Measurements from ENCODE around the gene SLC25A1. TPM values are rescaled to one million over a fixed set of nuclear protein-coding genes. Genes with fewer than 3 reads are reported as not detected.

SLC25A1 gene
- total RNA-seq, 1 experiment from 2014 or later = 188 TPM

DNA sequence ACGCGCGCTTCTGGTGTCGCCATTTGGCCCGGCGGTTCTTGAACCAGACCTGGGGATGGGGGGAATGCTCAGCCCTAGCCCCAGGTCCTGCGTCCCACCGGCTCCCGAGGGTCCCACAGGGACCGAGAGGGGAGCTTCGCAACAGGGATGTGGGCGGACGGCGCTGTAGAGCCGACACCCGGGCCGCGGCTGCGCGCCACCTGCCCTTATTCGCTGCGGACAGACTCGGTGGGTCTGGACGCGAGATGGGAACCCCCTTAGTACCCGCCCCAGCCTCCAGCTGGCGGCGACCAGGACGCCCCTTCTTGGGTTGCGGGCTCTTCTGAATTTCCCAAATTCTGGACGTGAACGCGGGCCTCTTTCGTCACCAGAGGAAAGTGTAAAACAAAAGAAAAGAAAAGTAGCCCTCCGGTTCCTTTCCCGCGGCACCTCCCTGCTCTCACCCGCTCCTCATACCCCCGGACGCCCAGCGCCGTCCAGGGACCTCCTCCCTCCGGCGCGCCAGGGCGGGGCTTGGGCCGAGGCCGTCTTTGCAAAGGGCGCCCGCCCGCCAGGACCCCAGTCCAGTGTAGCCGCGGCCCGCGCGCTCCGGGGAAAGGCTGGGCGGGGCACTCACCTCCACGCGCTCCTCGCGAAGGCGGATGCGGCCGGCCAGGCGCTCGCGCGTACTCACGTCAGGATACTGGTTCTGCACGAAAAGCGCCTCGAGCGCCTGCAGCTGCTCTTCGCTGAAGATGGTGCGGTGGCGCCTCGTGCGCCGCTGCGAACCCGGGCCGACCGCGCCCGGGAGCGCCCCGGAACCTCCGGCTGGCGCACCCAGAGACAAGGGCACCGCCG is 29.3 kb downstream of the SLC25A1 start:
- H3K36me3 ChIP-seq (replicated peaks; ENCODE audit: control insufficient read depth, insufficient read depth, low read length) = no peaks in the 10 kb centered on the region
- peak; percentile 91 for DNase-seq
- H3K27me3 ChIP-seq (ENCODE audit: control insufficient read depth, insufficient read depth, low read length) = peaks cover 70% of the 10 kb centered on the region
- H3K4me3 ChIP-seq (ENCODE audit: insufficient read depth, low read depth, low read length) = peak overlapping the region; percentile 43

DNA sequence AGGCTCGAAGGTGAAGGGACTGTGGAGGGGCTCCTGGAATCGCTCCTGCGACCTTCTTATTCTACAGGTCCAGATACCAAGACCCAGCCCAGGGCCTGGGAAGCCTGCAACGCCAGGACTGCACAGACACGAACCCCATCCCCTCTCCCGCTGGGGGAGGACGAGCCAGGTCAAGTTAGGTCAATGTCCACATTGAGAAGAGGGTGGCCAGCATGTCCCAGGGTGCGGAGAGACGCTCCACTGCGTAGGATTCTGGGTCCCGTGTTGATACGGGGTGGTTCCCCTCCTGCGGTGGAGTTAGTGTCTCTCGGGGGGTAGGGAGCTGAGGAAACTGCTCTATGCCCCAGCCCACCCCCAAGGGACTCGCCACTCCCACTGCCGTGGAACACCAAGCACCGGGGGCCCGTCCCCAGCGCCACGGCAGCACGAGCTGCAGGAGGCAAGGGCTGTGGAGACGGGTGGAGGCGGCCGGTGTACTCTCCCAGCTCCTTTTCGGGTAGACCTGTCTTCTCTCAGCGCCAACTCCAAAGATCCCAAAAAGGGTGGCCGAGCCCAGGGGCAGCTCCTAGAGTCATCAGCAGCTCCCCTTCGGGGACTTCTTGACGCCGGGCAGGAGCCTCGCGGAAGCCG is 30.0 kb downstream of the SLC25A1 start:
- H3K36me3 ChIP-seq (replicated peaks; ENCODE audit: control insufficient read depth, insufficient read depth, low read length) = no peaks in the 10 kb centered on the region
- peak overlapping the region; percentile 43; the same call in 1 of the 2 replicates for H3K4me3 ChIP-seq (ENCODE audit: insufficient read depth, low read depth, low read length)
- peaks cover 68% of the 10 kb centered on the region for H3K27me3 ChIP-seq (ENCODE audit: control insufficient read depth, insufficient read depth, low read length)
- no peak for DNase-seq

DNA sequence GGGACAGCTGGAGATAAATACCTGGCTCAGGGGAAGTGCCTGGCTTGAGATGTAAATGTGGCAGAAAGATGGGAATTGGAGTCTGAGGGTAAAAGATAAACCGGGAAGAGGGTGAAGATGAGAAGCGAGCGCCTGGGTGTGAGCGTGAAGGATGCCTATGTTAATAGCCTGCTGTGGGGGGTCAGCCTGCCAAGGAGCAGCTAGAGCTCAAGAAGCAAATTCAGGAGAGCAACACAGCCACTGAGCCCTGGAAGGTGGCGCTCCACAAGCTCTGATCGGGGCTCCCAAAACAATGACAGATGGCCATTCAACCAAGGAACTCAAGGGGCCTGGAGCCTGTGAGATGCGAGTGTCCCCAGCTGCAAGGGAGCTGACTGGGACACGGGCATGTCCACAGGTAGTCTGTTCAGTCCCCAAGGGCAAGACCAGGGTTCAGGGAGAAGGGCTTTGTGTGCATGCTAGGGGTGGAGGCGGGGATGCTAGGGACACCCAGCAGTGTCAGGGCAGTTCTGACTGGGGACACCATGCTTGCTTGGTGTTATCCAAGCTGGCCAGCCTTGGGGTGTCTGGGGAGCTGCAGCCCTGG is 31.2 kb downstream of the SLC25A1 start:
- no peak overlapping the region for H3K4me3 ChIP-seq (ENCODE audit: insufficient read depth, low read depth, low read length)
- peaks cover 59% of the 10 kb centered on the region for H3K27me3 ChIP-seq (ENCODE audit: control insufficient read depth, insufficient read depth, low read length)
- DNase-seq = peak; percentile 77

DNA sequence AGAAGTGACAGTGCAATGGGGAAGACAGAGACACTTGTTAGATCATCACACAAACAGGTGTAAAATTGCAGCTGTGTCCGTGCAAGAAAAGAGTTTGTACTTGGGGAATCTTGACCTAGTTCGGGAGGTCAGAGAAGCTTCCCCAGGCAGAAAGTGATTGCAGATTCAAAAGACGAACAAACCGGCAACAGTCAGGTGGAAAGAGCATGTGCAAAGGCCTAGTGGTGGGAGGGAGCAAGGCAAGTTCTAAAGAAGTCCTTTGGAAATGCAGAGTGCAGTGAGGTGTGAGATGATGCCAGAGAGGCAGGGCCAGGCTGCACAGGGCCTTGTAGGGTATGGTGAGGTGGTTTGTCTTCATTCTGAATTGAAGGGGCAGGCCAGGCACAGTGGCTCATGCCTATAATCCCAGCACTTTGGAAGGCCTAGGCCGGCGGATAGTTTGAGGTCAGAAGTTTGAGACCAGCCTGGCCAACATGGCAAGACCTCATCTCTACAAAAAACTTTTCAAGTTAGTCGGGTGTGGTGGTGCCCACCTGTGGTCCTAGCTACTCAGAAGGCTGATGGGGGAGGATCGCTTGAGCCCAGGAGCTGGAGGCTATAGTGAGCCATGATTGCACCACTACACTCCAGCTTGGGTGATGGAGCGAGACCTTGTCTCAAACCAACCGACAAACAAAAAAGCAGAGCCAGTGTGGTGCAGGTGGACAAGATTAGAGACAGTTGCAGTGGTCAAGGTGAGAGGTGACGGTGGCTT is 32.1 kb downstream of the SLC25A1 start:
- Histone ChIP-seq H3K36me3 (replicated peaks; ENCODE audit: control insufficient read depth, insufficient read depth, low read length) (peaks cover 9% of the 10 kb centered on the region), H3K4me3 (ENCODE audit: insufficient read depth, low read depth, low read length) (no peak overlapping the region), H3K27me3 (ENCODE audit: control insufficient read depth, insufficient read depth, low read length) (peaks cover 50% of the 10 kb centered on the region)
- DNase-seq = no peak

More for the DNA sequence above, 31.2 kb downstream of the SLC25A1 start:
- peaks cover 4% of the 10 kb centered on the region for H3K36me3 ChIP-seq (replicated peaks; ENCODE audit: control insufficient read depth, insufficient read depth, low read length)

DNA sequence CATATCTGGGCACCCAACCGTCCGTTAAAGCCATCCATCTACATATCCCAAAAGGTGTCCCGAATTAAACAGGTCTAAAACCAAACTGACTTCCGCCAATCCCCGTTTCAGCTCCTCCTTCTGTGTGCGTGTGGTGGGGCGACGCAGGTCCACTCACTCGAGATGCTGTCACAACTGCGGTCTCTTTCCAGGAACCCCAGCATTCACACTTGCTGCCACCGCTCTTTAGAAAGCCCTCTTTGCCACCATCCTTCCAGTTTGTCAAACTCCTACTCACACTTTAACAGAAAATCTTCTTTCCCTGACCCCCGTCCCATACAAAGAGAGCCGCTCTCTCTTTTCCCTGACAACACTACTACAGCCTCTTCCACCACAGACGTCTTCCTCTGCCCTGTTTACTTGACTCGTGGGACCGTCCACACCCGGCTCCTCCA is 34.6 kb downstream of the SLC25A1 start:
- H3K4me3 ChIP-seq (ENCODE audit: insufficient read depth, low read depth, low read length) = peak overlapping the region; percentile 91
- H3K36me3 ChIP-seq (replicated peaks; ENCODE audit: control insufficient read depth, insufficient read depth, low read length) = peaks cover 25% of the 10 kb centered on the region
- peaks cover 28% of the 10 kb centered on the region for H3K27me3 ChIP-seq (ENCODE audit: control insufficient read depth, insufficient read depth, low read length)
- no peak for DNase-seq

DNA sequence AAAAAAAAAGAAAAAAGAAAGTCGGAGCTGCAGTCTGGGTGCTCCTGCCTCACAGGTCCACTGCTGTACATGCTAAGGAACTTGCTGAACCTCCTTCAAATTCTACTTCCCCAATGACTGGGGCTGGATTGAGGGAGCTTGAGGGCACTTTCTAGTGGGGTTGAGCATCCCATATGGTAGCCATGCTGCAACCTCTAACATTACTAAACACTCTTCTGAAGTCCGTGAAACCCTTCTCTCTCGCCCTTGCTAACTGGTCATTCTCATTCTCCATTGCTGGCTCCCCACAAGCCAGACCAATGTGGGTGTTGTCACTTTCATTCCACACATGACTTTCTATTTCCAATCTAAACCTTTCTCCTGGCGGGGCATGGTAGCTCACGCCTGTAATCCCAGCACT is 35.3 kb downstream of the SLC25A1 start:
- Histone ChIP-seq H3K27me3 (ENCODE audit: control insufficient read depth, insufficient read depth, low read length) (peaks cover 20% of the 10 kb centered on the region), H3K4me3 (ENCODE audit: insufficient read depth, low read depth, low read length) (no peak overlapping the region), H3K36me3 (replicated peaks; ENCODE audit: control insufficient read depth, insufficient read depth, low read length) (peaks cover 30% of the 10 kb centered on the region)
- DNase-seq = no peak

DNA sequence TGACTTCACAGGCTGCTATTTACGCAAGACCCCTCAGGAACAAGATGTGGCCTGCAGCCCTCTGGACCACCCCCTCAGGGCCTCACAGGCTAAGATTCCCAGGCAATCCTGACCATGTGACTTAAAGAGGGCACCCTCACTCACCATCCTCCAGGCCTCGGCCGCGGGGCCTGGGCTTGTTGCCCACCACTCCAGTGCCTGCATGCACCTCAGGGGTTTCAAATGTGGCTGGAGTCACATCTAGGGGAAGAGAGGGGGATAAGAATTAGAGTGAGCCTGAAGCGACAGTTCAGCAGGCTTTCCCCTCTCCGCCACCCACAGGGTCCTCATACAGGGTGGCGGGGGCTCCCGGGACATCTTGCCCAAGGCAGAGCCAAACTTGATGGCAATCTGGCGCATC is 36.1 kb downstream of the SLC25A1 start:
- DNase-seq = no peak
- H3K27me3 ChIP-seq (ENCODE audit: control insufficient read depth, insufficient read depth, low read length) = peaks cover 12% of the 10 kb centered on the region
- no peak overlapping the region for H3K4me3 ChIP-seq (ENCODE audit: insufficient read depth, low read depth, low read length)
- peaks cover 31% of the 10 kb centered on the region for H3K36me3 ChIP-seq (replicated peaks; ENCODE audit: control insufficient read depth, insufficient read depth, low read length)

DNA sequence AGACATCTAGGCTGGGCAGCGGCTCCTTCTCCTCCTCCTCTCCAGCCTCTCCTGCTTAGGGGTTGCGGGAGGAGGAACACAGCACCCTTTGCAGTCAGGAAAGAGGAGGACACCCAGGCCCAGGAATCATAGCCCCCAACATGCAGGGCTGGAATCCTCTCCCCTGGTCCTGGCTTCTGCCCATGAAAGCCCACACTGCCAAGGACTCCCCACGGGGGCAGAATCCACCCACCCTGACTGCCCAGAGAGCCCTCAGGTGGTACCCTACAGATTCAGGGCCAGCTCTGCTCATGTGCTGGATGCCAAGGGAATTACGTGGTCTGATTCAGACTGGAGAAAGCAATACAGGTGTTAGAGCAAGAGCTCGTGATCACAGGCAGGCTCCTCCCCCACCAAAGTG is 38.6 kb downstream of the SLC25A1 start:
- H3K27me3 ChIP-seq (ENCODE audit: control insufficient read depth, insufficient read depth, low read length) = no peaks in the 10 kb centered on the region
- no peak overlapping the region for H3K4me3 ChIP-seq (ENCODE audit: insufficient read depth, low read depth, low read length)
- no peak for DNase-seq
- peaks cover 36% of the 10 kb centered on the region for H3K36me3 ChIP-seq (replicated peaks; ENCODE audit: control insufficient read depth, insufficient read depth, low read length)

DNA sequence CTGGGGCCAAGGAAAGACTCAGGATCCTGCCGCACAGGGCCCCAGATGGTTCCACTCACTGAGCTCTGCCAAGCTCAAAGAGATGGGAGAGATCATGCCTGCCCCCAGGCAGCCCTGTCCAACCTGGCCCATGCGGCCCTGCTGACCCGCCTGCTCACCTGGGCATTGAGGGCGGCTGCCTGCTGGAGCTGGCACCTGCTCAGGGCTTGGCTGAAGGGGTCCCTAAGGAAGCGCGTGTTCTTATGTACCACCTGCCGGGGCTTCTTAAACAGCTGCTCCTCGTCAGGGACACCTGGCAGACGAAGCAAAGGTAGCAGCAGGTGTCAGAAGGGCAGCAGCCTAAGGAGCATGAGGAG is 39.6 kb downstream of the SLC25A1 start:
- Histone ChIP-seq H3K4me3 (ENCODE audit: insufficient read depth, low read depth, low read length) (no peak overlapping the region), H3K27me3 (ENCODE audit: control insufficient read depth, insufficient read depth, low read length) (no peaks in the 10 kb centered on the region), H3K36me3 (replicated peaks; ENCODE audit: control insufficient read depth, insufficient read depth, low read length) (peaks cover 38% of the 10 kb centered on the region)
- DNase-seq = no peak

DNA sequence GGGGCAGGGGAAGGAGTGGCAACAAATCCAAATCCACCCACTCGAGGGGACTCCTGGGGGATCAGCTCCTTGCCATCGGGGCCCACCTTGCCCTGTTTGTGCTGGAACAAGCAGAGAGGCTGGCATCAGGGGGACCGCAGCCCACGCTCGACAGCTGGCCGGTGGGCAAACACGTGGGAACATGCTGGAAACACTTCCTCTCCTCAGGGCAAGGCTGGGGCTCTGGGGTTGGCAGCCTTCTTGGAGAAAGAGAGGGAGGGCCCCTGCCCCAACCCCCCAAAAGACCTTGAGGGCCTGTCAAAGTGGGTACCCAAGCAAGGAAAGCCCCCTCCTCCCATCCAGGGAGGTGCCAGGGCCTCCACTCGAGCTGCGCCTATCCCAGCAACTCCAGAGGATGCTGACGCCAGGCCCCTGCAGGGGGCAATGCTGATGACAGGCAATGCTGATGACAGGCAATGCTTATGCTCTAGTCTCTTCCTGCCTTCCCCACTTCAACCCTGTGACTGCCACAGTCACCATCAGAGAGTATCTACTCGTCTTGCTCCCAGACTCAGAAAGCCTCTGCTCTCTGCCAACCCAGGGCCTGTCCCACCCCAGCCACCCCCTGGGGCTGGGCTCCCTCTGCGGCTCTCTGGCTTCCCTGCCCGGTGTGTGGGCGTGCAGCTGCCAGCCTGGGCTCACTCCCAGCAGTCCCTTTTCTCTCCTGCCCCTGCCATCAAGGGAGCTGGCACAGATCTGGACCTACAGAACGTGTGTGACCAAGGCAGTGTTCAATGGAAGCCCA is 40.1 kb downstream of the SLC25A1 start:
- no peak for DNase-seq
- Histone ChIP-seq H3K36me3 (replicated peaks; ENCODE audit: control insufficient read depth, insufficient read depth, low read length) (peaks cover 41% of the 10 kb centered on the region), H3K27me3 (ENCODE audit: control insufficient read depth, insufficient read depth, low read length) (no peaks in the 10 kb centered on the region), H3K4me3 (ENCODE audit: insufficient read depth, low read depth, low read length) (no peak overlapping the region)

DNA sequence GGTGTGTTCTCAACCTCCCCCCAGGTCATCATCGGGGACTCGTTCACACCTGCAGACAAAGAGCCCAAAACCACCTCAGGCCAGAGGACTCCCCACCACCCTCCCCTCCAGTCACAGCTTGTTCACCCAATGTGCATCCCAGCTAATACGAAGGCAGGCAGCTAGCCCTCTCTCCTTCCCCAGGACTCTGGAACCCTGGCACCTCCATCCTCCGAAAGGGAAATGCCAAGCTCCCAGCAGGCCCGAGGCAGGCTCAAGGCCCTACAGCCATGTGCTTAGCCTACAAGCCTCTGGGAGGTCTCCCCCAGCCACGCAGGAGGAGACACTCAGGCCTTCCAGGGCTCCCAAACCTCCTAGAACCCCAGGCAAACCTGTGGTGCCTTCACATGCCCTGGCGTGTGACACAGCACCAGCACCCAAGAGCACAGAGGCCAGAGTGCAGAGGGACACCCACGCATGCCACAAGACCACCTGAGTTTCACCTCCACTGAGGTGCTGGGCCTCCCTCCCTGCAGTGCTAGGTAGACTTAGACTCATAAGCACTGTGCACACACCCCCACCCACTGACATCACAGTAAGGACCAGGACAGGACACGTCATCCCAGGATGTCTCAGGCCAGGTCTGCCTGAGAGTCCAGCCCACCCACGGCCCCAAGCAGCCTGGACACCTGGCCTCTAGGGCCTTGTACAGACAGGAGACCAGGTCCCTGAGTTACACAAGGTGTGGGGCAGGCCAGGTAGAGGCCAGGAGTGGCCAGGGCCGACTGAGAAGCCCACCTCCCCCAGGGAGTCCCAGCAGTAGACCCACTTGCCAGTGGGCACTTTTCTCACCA is 40.9 kb downstream of the SLC25A1 start:
- no peak overlapping the region for H3K4me3 ChIP-seq (ENCODE audit: insufficient read depth, low read depth, low read length)
- peaks cover 41% of the 10 kb centered on the region for H3K36me3 ChIP-seq (replicated peaks; ENCODE audit: control insufficient read depth, insufficient read depth, low read length)
- no peak for DNase-seq
- H3K27me3 ChIP-seq (ENCODE audit: control insufficient read depth, insufficient read depth, low read length) = no peaks in the 10 kb centered on the region

DNA sequence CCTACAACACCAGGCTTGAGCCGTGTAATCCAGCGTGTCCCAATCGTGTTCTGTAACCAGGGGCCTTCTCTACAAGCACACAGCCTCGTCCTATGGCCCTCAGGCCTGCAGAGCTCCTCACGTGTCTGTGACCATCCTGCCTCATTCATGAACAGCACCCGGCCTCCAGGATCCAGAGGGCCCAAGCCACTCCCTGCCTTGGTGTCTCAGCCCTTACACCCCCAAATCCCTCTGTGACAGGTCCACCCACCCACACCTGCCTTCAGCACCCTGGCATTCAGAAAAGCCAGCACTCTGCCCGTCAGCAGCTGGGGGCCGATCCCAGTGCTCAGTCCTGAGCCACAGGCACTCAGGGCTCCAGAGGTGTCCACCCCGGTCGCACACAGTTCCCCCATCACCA is 41.6 kb downstream of the SLC25A1 start:
- Histone ChIP-seq H3K4me3 (ENCODE audit: insufficient read depth, low read depth, low read length) (no peak overlapping the region), H3K27me3 (ENCODE audit: control insufficient read depth, insufficient read depth, low read length) (no peaks in the 10 kb centered on the region), H3K36me3 (replicated peaks; ENCODE audit: control insufficient read depth, insufficient read depth, low read length) (peaks cover 35% of the 10 kb centered on the region)
- DNase-seq = no peak

DNA sequence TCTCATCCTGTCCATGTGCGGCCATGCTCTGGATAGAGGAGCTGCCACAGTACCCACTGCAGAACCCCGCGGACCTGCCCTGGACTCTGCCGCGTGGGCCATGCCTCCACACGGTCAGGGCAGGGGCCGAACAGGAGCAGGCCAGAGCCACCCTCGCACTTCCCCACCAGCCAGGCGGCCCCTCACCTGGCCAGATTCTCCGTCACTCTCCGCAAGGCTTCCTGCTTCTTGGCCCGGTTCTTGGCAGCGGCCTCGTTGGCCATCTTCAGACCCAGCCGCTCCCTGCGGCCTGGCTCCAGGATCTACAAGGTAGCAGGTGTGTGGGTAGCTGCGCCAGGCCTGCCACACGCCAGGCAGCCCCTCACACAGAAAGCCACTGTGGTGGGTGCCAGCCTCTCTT is 43.7 kb downstream of the SLC25A1 start:
- DNase-seq = no peak
- no peaks in the 10 kb centered on the region for H3K27me3 ChIP-seq (ENCODE audit: control insufficient read depth, insufficient read depth, low read length)
- no peak overlapping the region for H3K4me3 ChIP-seq (ENCODE audit: insufficient read depth, low read depth, low read length)
- H3K36me3 ChIP-seq (replicated peaks; ENCODE audit: control insufficient read depth, insufficient read depth, low read length) = peaks cover 23% of the 10 kb centered on the region
